H9 (cell line): ENCODE results near the gene PEX14. TPM values are rescaled to one million over a fixed set of nuclear protein-coding genes. Genes with fewer than 3 reads are reported as not detected.

Source experiments
- DNase-seq: peaks from one replicate; pipeline ENCODE4 v3.0.0-alpha.2; 2017
- H2AFZ ChIP-seq: one replicate; pipeline ENCODE4 v1.6.1; 2013; ENCODE audit warnings: mild to moderate bottlenecking, low read length, control low read depth, moderate library complexity
- H2AK5ac ChIP-seq: 2 replicates; pipeline ENCODE4 v1.6.1; 2013; ENCODE audit warnings: low read length, control low read depth, mixed read lengths; ENCODE audit not compliant: insufficient read length
- H2BK120ac ChIP-seq: one replicate; pipeline ENCODE4 v1.6.1; 2013; ENCODE audit warnings: low read depth, mild to moderate bottlenecking, low read length, control low read depth, inconsistent platforms; ENCODE audit not compliant: poor library complexity, severe bottlenecking
- H2BK12ac ChIP-seq: 2 replicates; pipeline ENCODE4 v1.6.1; 2013; ENCODE audit warnings: low read length, control low read depth, mixed read lengths, low read depth; ENCODE audit not compliant: insufficient read length
- H2BK15ac ChIP-seq: 2 replicates; pipeline ENCODE4 v1.6.1; 2013; ENCODE audit warnings: low read depth, low read length, control low read depth
- H2BK20ac ChIP-seq: one replicate; pipeline ENCODE4 v1.6.1; 2013; ENCODE audit warnings: low read depth, mild to moderate bottlenecking, low read length, control low read depth, inconsistent platforms; ENCODE audit not compliant: poor library complexity, severe bottlenecking
- H2BK5ac ChIP-seq: 2 replicates; pipeline ENCODE4 v1.6.1; 2013; ENCODE audit warnings: low read length, control low read depth, mixed read lengths; ENCODE audit not compliant: insufficient read length
- H3K14ac ChIP-seq: 2 replicates; pipeline ENCODE4 v1.6.1; 2013; ENCODE audit warnings: low read length, control low read depth; ENCODE audit not compliant: insufficient read depth
- H3K18ac ChIP-seq: 2 replicates; pipeline ENCODE4 v1.6.1; 2013; ENCODE audit warnings: low read depth, mild to moderate bottlenecking, mixed read lengths, low read length, control low read depth; ENCODE audit not compliant: insufficient read length
- H3K23ac ChIP-seq: 2 replicates; pipeline ENCODE4 v1.6.1; 2013; ENCODE audit warnings: low read length, control low read depth, mixed read lengths, low read depth; ENCODE audit not compliant: insufficient read length
- H3K23me2 ChIP-seq: 2 replicates; pipeline ENCODE4 v1.6.1; 2013; ENCODE audit warnings: low read depth, mild to moderate bottlenecking, mixed read lengths, low read length, control low read depth; ENCODE audit not compliant: insufficient read length, poor library complexity, severe bottlenecking
- H3K27ac ChIP-seq: 2 replicates; pipeline ENCODE4 v1.5.1; 2013; ENCODE audit warnings: low read length, control low read depth, mixed read lengths, low read depth; ENCODE audit not compliant: insufficient read length
- H3K27me3 ChIP-seq: 2 replicates; pipeline ENCODE4 v1.6.1; 2013; ENCODE audit warnings: low read length, control low read depth, inconsistent platforms; ENCODE audit not compliant: insufficient read depth
- H3K4ac ChIP-seq: 2 replicates; pipeline ENCODE4 v1.6.1; 2013; ENCODE audit warnings: low read depth, mild to moderate bottlenecking, control low read depth, inconsistent platforms, low read length, moderate library complexity
- H3K4me1 ChIP-seq: 2 replicates; pipeline ENCODE4 v1.6.1; 2013; ENCODE audit warnings: low read length, control low read depth, inconsistent platforms; ENCODE audit not compliant: insufficient read depth
- H3K4me2 ChIP-seq: 2 replicates; pipeline ENCODE4 v1.6.1; 2013; ENCODE audit warnings: low read length, control low read depth, mixed read lengths; ENCODE audit not compliant: insufficient read length, insufficient read depth
- H3K56ac ChIP-seq: 2 replicates; pipeline ENCODE4 v1.6.1; 2013; ENCODE audit warnings: low read depth, mild to moderate bottlenecking, mixed read lengths, low read length, control low read depth; ENCODE audit not compliant: insufficient read length
- H3K79me1 ChIP-seq: 2 replicates; pipeline ENCODE4 v1.6.1; 2013; ENCODE audit warnings: low read depth, mild to moderate bottlenecking, moderate library complexity, low read length, control low read depth, inconsistent platforms; ENCODE audit not compliant: insufficient read depth, poor library complexity, severe bottlenecking
- H3K79me2 ChIP-seq: 2 replicates; pipeline ENCODE4 v1.6.1; 2013; ENCODE audit warnings: low read length, control low read depth, inconsistent platforms; ENCODE audit not compliant: insufficient read depth
- H3K9ac ChIP-seq: 2 replicates; pipeline ENCODE4 v1.6.1; 2013; ENCODE audit warnings: low read length, control low read depth, mixed read lengths; ENCODE audit not compliant: insufficient read length; ENCODE audit errors: extremely low read depth
- H3K9me3 ChIP-seq: one replicate; pipeline ENCODE4 v1.6.1; 2013; ENCODE audit warnings: low read depth, low read length, inconsistent platforms; ENCODE audit not compliant: control insufficient read depth
- H3T11ph ChIP-seq: one replicate; pipeline ENCODE4 v1.6.1; 2013; ENCODE audit warnings: mild to moderate bottlenecking, low read length, control low read depth, inconsistent platforms
- H4K20me1 ChIP-seq: one replicate; pipeline ENCODE4 v1.6.1; 2013; ENCODE audit not compliant: control insufficient read depth, insufficient read length, insufficient read depth
- H4K5ac ChIP-seq: 2 replicates; pipeline ENCODE4 v1.6.1; 2013; ENCODE audit warnings: low read depth, mild to moderate bottlenecking, mixed read lengths, low read length, control low read depth; ENCODE audit not compliant: insufficient read length
- H4K8ac ChIP-seq: replicated peaks from 2 replicates; pipeline ENCODE4 v1.6.1; 2013; ENCODE audit warnings: low read length, control low read depth, mixed read lengths, low read depth; ENCODE audit not compliant: insufficient read length
- H4K91ac ChIP-seq: 2 replicates; pipeline ENCODE4 v1.6.1; 2013; ENCODE audit warnings: low read depth, mild to moderate bottlenecking, moderate library complexity, mixed read lengths, low read length, control low read depth; ENCODE audit not compliant: insufficient read length
- H3K27ac Mint-ChIP-seq, 3 experiments: 2 replicates in 2 of 3; 3 replicates in 1 of 3; pipeline ENCODE4 v1.8.0; 2020 to 2021; ENCODE audit warnings: mixed read lengths in 3 of 3, mild to moderate bottlenecking in 1 of 3, moderate library complexity in 1 of 3
- H3K27me3 Mint-ChIP-seq: 2 replicates; pipeline ENCODE4 v1.8.0; 2021; ENCODE audit warnings: low read depth, mild to moderate bottlenecking, moderate library complexity, mixed read lengths
- H3K36me3 Mint-ChIP-seq, 3 experiments: 2 replicates in 2 of 3; 3 replicates in 1 of 3; pipeline ENCODE4 v1.8.0; 2020 to 2021; ENCODE audit warnings: low read depth in 3 of 3, mixed read lengths in 3 of 3; ENCODE audit not compliant: insufficient read depth in 1 of 3
- H3K4me1 Mint-ChIP-seq, 2 experiments: 2 replicates each; pipeline ENCODE4 v1.8.0; 2020; ENCODE audit warnings: mixed read lengths in 2 of 2
- H3K4me3 Mint-ChIP-seq, 2 experiments: 2 replicates in 1 of 2; 3 replicates in 1 of 2; pipeline ENCODE4 v1.8.0; 2020 to 2021; ENCODE audit warnings: mild to moderate bottlenecking in 2 of 2, mixed read lengths in 2 of 2, moderate library complexity in 1 of 2
- H3K9me3 Mint-ChIP-seq, 2 experiments: 2 replicates in 1 of 2; 3 replicates in 1 of 2; pipeline ENCODE4 v1.8.0; 2020; ENCODE audit warnings: mild to moderate bottlenecking in 2 of 2, mixed read lengths in 2 of 2, moderate library complexity in 1 of 2
- WGBS: extraction: QIAGEN DNeasy Blood & Tissue Kit; methylation state at CpG from one replicate; pipeline ENCODE4 v1.1.7; 2013; ENCODE audit warnings: missing lambda C conversion rate, low lambda C conversion rate, mixed read lengths; ENCODE audit not compliant: insufficient read length; ENCODE audit errors: extremely low coverage; 5-methylcytosine and 5-hydroxymethylcytosine counted together
- total RNA-seq: library from RNA; stranded (reverse); gene quantifications from 2 replicates; pipeline ENCODE4 v1.2.1, GENCODE V29; 2021
- TF ChIP-seq, protein P1 (sequence below): fragments of 200-600 bp; sonication (generic); conservative IDR thresholded peaks from 3 replicates; pipeline ENCODE4 v1.8.0; 2021; ENCODE audit warnings: antibody characterized with exemption, mild to moderate bottlenecking

Gene PEX14
- total RNA-seq, 1 experiment from 2014 or later: 23.9 TPM

DNA sequence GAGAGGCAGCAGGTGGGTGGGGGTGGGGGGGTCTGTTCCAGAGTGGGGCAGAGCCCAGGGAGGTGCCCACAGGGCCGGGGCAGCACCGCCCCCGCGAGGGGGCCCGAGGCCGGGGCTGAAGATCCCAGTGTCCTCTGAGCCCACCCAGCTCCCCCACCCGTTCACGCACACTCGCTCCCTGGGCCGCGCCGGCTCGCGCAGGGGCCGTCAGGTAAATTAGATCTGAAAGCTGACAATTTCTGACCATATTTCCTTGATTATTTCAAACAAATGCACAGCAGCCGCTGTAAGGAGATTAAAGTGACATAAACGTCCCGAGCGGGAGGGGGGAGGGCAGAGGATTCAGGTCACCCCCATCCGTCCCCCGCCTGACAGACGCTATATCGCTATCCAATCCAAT, 203.7 kb downstream of the PEX14 start:
- Histone ChIP-seq H3K79me1 (no peaks in the 10 kb centered on the region), H2AFZ (no peak overlapping the region), H3K18ac (no peak overlapping the region), H3K23me2 (no peaks in the 10 kb centered on the region), H3K4me1 (peaks cover 2% of the 10 kb centered on the region; the same call in 1 of the 2 replicates), H3K27ac (no peak overlapping the region), H2BK5ac (no peak overlapping the region), H3K4ac (no peak overlapping the region), H3T11ph (no peak overlapping the region), H2AK5ac (no peak overlapping the region), H3K27me3 (no peaks in the 10 kb centered on the region), H3K9me3 (no peaks in the 10 kb centered on the region), H4K5ac (no peak overlapping the region), H3K79me2 (no peaks in the 10 kb centered on the region), H4K8ac (no peak overlapping the region), H3K4me2 (no peak overlapping the region), H2BK15ac (no peak overlapping the region), H2BK120ac (no peak overlapping the region), H4K91ac (no peak overlapping the region), H3K14ac (no peak overlapping the region), H3K9ac (no peak overlapping the region), H4K20me1 (peaks cover 2% of the 10 kb centered on the region), H3K23ac (no peak overlapping the region), H2BK20ac (no peak overlapping the region), H3K56ac (no peak overlapping the region), H2BK12ac (no peak overlapping the region)
- TF ChIP-seq, protein P1, sequence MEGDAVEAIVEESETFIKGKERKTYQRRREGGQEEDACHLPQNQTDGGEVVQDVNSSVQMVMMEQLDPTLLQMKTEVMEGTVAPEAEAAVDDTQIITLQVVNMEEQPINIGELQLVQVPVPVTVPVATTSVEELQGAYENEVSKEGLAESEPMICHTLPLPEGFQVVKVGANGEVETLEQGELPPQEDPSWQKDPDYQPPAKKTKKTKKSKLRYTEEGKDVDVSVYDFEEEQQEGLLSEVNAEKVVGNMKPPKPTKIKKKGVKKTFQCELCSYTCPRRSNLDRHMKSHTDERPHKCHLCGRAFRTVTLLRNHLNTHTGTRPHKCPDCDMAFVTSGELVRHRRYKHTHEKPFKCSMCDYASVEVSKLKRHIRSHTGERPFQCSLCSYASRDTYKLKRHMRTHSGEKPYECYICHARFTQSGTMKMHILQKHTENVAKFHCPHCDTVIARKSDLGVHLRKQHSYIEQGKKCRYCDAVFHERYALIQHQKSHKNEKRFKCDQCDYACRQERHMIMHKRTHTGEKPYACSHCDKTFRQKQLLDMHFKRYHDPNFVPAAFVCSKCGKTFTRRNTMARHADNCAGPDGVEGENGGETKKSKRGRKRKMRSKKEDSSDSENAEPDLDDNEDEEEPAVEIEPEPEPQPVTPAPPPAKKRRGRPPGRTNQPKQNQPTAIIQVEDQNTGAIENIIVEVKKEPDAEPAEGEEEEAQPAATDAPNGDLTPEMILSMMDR: no peak
- no peak overlapping the region for H3K4me3 Mint-ChIP-seq
- H3K36me3 Mint-ChIP-seq: no peaks in the 10 kb centered on the region
- no CpG with 5 or more reads among the region's 23 CpGs for WGBS
- no peaks in the 10 kb centered on the region for H3K27me3 Mint-ChIP-seq
- DNase-seq: no peak
- no peak overlapping the region for H3K27ac Mint-ChIP-seq
- H3K9me3 Mint-ChIP-seq: no peaks in the 10 kb centered on the region
- peaks cover 61 to 63% of the 10 kb centered on the region in 2 experiments for H3K4me1 Mint-ChIP-seq
